H9 (cell line): Measurements from ENCODE around the gene RSL1D1. TPM values are rescaled to one million over a fixed set of nuclear protein-coding genes. Genes with fewer than 3 reads are reported as not detected.

ENCODE experiments used
- DNase-seq: peaks from one replicate; pipeline ENCODE4 v3.0.0-alpha.2; 2017
- H2AFZ ChIP-seq: one replicate; pipeline ENCODE4 v1.6.1; 2013; ENCODE audit warnings: mild to moderate bottlenecking, low read length, control low read depth, moderate library complexity
- H2AK5ac ChIP-seq: 2 replicates; pipeline ENCODE4 v1.6.1; 2013; ENCODE audit warnings: low read length, control low read depth, mixed read lengths; ENCODE audit not compliant: insufficient read length
- H2BK120ac ChIP-seq: one replicate; pipeline ENCODE4 v1.6.1; 2013; ENCODE audit warnings: low read depth, mild to moderate bottlenecking, low read length, control low read depth, inconsistent platforms; ENCODE audit not compliant: poor library complexity, severe bottlenecking
- H2BK12ac ChIP-seq: 2 replicates; pipeline ENCODE4 v1.6.1; 2013; ENCODE audit warnings: low read length, control low read depth, mixed read lengths, low read depth; ENCODE audit not compliant: insufficient read length
- H2BK15ac ChIP-seq: 2 replicates; pipeline ENCODE4 v1.6.1; 2013; ENCODE audit warnings: low read depth, low read length, control low read depth
- H2BK20ac ChIP-seq: one replicate; pipeline ENCODE4 v1.6.1; 2013; ENCODE audit warnings: low read depth, mild to moderate bottlenecking, low read length, control low read depth, inconsistent platforms; ENCODE audit not compliant: poor library complexity, severe bottlenecking
- H2BK5ac ChIP-seq: 2 replicates; pipeline ENCODE4 v1.6.1; 2013; ENCODE audit warnings: low read length, control low read depth, mixed read lengths; ENCODE audit not compliant: insufficient read length
- H3K14ac ChIP-seq: 2 replicates; pipeline ENCODE4 v1.6.1; 2013; ENCODE audit warnings: low read length, control low read depth; ENCODE audit not compliant: insufficient read depth
- H3K18ac ChIP-seq: 2 replicates; pipeline ENCODE4 v1.6.1; 2013; ENCODE audit warnings: low read depth, mild to moderate bottlenecking, mixed read lengths, low read length, control low read depth; ENCODE audit not compliant: insufficient read length
- H3K23ac ChIP-seq: 2 replicates; pipeline ENCODE4 v1.6.1; 2013; ENCODE audit warnings: low read length, control low read depth, mixed read lengths, low read depth; ENCODE audit not compliant: insufficient read length
- H3K23me2 ChIP-seq: 2 replicates; pipeline ENCODE4 v1.6.1; 2013; ENCODE audit warnings: low read depth, mild to moderate bottlenecking, mixed read lengths, low read length, control low read depth; ENCODE audit not compliant: insufficient read length, poor library complexity, severe bottlenecking
- H3K27ac ChIP-seq: 2 replicates; pipeline ENCODE4 v1.5.1; 2013; ENCODE audit warnings: low read length, control low read depth, mixed read lengths, low read depth; ENCODE audit not compliant: insufficient read length
- H3K27me3 ChIP-seq: 2 replicates; pipeline ENCODE4 v1.6.1; 2013; ENCODE audit warnings: low read length, control low read depth, inconsistent platforms; ENCODE audit not compliant: insufficient read depth
- H3K4ac ChIP-seq: 2 replicates; pipeline ENCODE4 v1.6.1; 2013; ENCODE audit warnings: low read depth, mild to moderate bottlenecking, control low read depth, inconsistent platforms, low read length, moderate library complexity
- H3K4me1 ChIP-seq: 2 replicates; pipeline ENCODE4 v1.6.1; 2013; ENCODE audit warnings: low read length, control low read depth, inconsistent platforms; ENCODE audit not compliant: insufficient read depth
- H3K4me2 ChIP-seq: 2 replicates; pipeline ENCODE4 v1.6.1; 2013; ENCODE audit warnings: low read length, control low read depth, mixed read lengths; ENCODE audit not compliant: insufficient read length, insufficient read depth
- H3K56ac ChIP-seq: 2 replicates; pipeline ENCODE4 v1.6.1; 2013; ENCODE audit warnings: low read depth, mild to moderate bottlenecking, mixed read lengths, low read length, control low read depth; ENCODE audit not compliant: insufficient read length
- H3K79me1 ChIP-seq: 2 replicates; pipeline ENCODE4 v1.6.1; 2013; ENCODE audit warnings: low read depth, mild to moderate bottlenecking, moderate library complexity, low read length, control low read depth, inconsistent platforms; ENCODE audit not compliant: insufficient read depth, poor library complexity, severe bottlenecking
- H3K79me2 ChIP-seq: 2 replicates; pipeline ENCODE4 v1.6.1; 2013; ENCODE audit warnings: low read length, control low read depth, inconsistent platforms; ENCODE audit not compliant: insufficient read depth
- H3K9ac ChIP-seq: 2 replicates; pipeline ENCODE4 v1.6.1; 2013; ENCODE audit warnings: low read length, control low read depth, mixed read lengths; ENCODE audit not compliant: insufficient read length; ENCODE audit errors: extremely low read depth
- H3K9me3 ChIP-seq: one replicate; pipeline ENCODE4 v1.6.1; 2013; ENCODE audit warnings: low read depth, low read length, inconsistent platforms; ENCODE audit not compliant: control insufficient read depth
- H3T11ph ChIP-seq: one replicate; pipeline ENCODE4 v1.6.1; 2013; ENCODE audit warnings: mild to moderate bottlenecking, low read length, control low read depth, inconsistent platforms
- H4K20me1 ChIP-seq: one replicate; pipeline ENCODE4 v1.6.1; 2013; ENCODE audit not compliant: control insufficient read depth, insufficient read length, insufficient read depth
- H4K5ac ChIP-seq: 2 replicates; pipeline ENCODE4 v1.6.1; 2013; ENCODE audit warnings: low read depth, mild to moderate bottlenecking, mixed read lengths, low read length, control low read depth; ENCODE audit not compliant: insufficient read length
- H4K8ac ChIP-seq: replicated peaks from 2 replicates; pipeline ENCODE4 v1.6.1; 2013; ENCODE audit warnings: low read length, control low read depth, mixed read lengths, low read depth; ENCODE audit not compliant: insufficient read length
- H4K91ac ChIP-seq: 2 replicates; pipeline ENCODE4 v1.6.1; 2013; ENCODE audit warnings: low read depth, mild to moderate bottlenecking, moderate library complexity, mixed read lengths, low read length, control low read depth; ENCODE audit not compliant: insufficient read length
- H3K27ac Mint-ChIP-seq, 3 experiments: 2 replicates in 2 of 3; 3 replicates in 1 of 3; pipeline ENCODE4 v1.8.0; 2020 to 2021; ENCODE audit warnings: mixed read lengths in 3 of 3, mild to moderate bottlenecking in 1 of 3, moderate library complexity in 1 of 3
- H3K27me3 Mint-ChIP-seq: 2 replicates; pipeline ENCODE4 v1.8.0; 2021; ENCODE audit warnings: low read depth, mild to moderate bottlenecking, moderate library complexity, mixed read lengths
- H3K36me3 Mint-ChIP-seq, 3 experiments: 2 replicates in 2 of 3; 3 replicates in 1 of 3; pipeline ENCODE4 v1.8.0; 2020 to 2021; ENCODE audit warnings: low read depth in 3 of 3, mixed read lengths in 3 of 3; ENCODE audit not compliant: insufficient read depth in 1 of 3
- H3K4me1 Mint-ChIP-seq, 2 experiments: 2 replicates each; pipeline ENCODE4 v1.8.0; 2020; ENCODE audit warnings: mixed read lengths in 2 of 2
- H3K4me3 Mint-ChIP-seq, 2 experiments: 2 replicates in 1 of 2; 3 replicates in 1 of 2; pipeline ENCODE4 v1.8.0; 2020 to 2021; ENCODE audit warnings: mild to moderate bottlenecking in 2 of 2, mixed read lengths in 2 of 2, moderate library complexity in 1 of 2
- H3K9me3 Mint-ChIP-seq, 2 experiments: 2 replicates in 1 of 2; 3 replicates in 1 of 2; pipeline ENCODE4 v1.8.0; 2020; ENCODE audit warnings: mild to moderate bottlenecking in 2 of 2, mixed read lengths in 2 of 2, moderate library complexity in 1 of 2
- WGBS: extraction: QIAGEN DNeasy Blood & Tissue Kit; methylation state at CpG from one replicate; pipeline ENCODE4 v1.1.7; 2013; ENCODE audit warnings: missing lambda C conversion rate, low lambda C conversion rate, mixed read lengths; ENCODE audit not compliant: insufficient read length; ENCODE audit errors: extremely low coverage; 5-methylcytosine and 5-hydroxymethylcytosine counted together
- total RNA-seq: library from RNA; stranded (reverse); gene quantifications from 2 replicates; pipeline ENCODE4 v1.2.1, GENCODE V29; 2021
- TF ChIP-seq, protein P1 (sequence below): fragments of 200-600 bp; sonication (generic); conservative IDR thresholded peaks from 3 replicates; pipeline ENCODE4 v1.8.0; 2021; ENCODE audit warnings: antibody characterized with exemption, mild to moderate bottlenecking

Gene RSL1D1
- total RNA-seq, 1 experiment from 2014 or later = 334 TPM

DNA sequence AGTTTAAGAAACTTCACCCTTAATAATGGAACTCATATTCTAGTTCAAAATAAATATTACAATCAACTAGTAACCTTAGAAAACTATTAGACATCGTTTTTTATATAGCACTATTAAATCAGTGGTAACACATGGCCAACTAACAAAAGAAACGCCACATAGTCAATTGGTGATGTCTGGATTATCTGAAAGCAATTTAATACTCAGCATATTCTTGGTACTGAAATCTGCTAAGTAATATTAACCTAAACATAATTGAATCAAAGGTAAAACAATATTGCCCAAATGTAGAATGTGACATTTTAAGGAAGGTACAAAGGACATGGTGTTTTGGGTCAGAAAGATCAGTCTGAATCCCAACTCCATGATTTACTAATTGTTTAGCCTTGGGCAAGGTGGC, 11.1 kb upstream of the RSL1D1 start:
- no peaks in the 10 kb centered on the region for H3K9me3 ChIP-seq
- H4K8ac ChIP-seq = no peak overlapping the region
- no peak overlapping the region for H2AFZ ChIP-seq
- no peak overlapping the region for H3K9ac ChIP-seq
- no peak overlapping the region for H3K18ac ChIP-seq
- no peak overlapping the region for H3K27ac ChIP-seq
- no peak overlapping the region for H4K5ac ChIP-seq
- Mint-ChIP-seq H3K4me1 (no peaks in the 10 kb centered on the region), H3K4me3 (no peak overlapping the region), H3K27ac (no peak overlapping the region), H3K9me3 (no peaks in the 10 kb centered on the region), H3K36me3 (no peaks in the 10 kb centered on the region), H3K27me3 (no peaks in the 10 kb centered on the region)
- TF ChIP-seq, protein P1, sequence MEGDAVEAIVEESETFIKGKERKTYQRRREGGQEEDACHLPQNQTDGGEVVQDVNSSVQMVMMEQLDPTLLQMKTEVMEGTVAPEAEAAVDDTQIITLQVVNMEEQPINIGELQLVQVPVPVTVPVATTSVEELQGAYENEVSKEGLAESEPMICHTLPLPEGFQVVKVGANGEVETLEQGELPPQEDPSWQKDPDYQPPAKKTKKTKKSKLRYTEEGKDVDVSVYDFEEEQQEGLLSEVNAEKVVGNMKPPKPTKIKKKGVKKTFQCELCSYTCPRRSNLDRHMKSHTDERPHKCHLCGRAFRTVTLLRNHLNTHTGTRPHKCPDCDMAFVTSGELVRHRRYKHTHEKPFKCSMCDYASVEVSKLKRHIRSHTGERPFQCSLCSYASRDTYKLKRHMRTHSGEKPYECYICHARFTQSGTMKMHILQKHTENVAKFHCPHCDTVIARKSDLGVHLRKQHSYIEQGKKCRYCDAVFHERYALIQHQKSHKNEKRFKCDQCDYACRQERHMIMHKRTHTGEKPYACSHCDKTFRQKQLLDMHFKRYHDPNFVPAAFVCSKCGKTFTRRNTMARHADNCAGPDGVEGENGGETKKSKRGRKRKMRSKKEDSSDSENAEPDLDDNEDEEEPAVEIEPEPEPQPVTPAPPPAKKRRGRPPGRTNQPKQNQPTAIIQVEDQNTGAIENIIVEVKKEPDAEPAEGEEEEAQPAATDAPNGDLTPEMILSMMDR = no peak
- H2BK5ac ChIP-seq = no peak overlapping the region
- H2BK15ac ChIP-seq = no peak overlapping the region
- no peak overlapping the region for H4K91ac ChIP-seq
- no peak overlapping the region for H3K4me2 ChIP-seq
- no peak overlapping the region for H2AK5ac ChIP-seq
- no peak for DNase-seq
- H2BK12ac ChIP-seq = no peak overlapping the region
- no peaks in the 10 kb centered on the region for H3K23me2 ChIP-seq
- no peaks in the 10 kb centered on the region for H4K20me1 ChIP-seq
- H3K4ac ChIP-seq = no peak overlapping the region
- no peak overlapping the region for H3K56ac ChIP-seq
- no peaks in the 10 kb centered on the region for H3K79me2 ChIP-seq
- no peak overlapping the region for H3K14ac ChIP-seq
- no peak overlapping the region for H2BK120ac ChIP-seq
- no peak overlapping the region for H3T11ph ChIP-seq
- no peak overlapping the region for H2BK20ac ChIP-seq
- H3K4me1 ChIP-seq = no peaks in the 10 kb centered on the region
- no CpG with 5 or more reads among the region's 2 CpGs for WGBS
- H3K23ac ChIP-seq = no peak overlapping the region
- no peaks in the 10 kb centered on the region for H3K79me1 ChIP-seq
- no peaks in the 10 kb centered on the region for H3K27me3 ChIP-seq
